B cell (primary cell): Measurements from ENCODE around the gene SRSF10. TPM values are rescaled to one million over a fixed set of nuclear protein-coding genes. Genes with fewer than 3 reads are reported as not detected.

ENCODE experiments used
- ATAC-seq: fragments of 200-7000 bp; cut with Tn5 transposase; one replicate; pipeline ENCODE4 v1.10.0; 2021; ENCODE audit warnings: low read depth, mild to moderate bottlenecking, moderate number of reproducible peaks, moderate library complexity
- CTCF ChIA-PET: fragments of 350-600 bp; sonication (Branson Sonifier 250); formaldehyde crosslinking; loops from one replicate; lab custom pipeline; 2021; ENCODE audit warnings: antibody characterized with exemption, inconsistent platforms; lab: Charles Lee
- POLR2A ChIA-PET: fragments of 350-600 bp; sonication (Branson Sonifier 250); formaldehyde crosslinking; loops from one replicate; lab custom pipeline; 2021; ENCODE audit warnings: antibody characterized with exemption; lab: Charles Lee
- DNase-seq: peaks from one replicate; pipeline ENCODE4 v3.0.0; 2013
- H2AFZ ChIP-seq: 2 replicates; pipeline ENCODE4 v1.6.1; 2012; ENCODE audit warnings: mild to moderate bottlenecking, low read depth, low read length; ENCODE audit not compliant: insufficient read depth, poor library complexity, severe bottlenecking
- H3K27ac ChIP-seq, 2 donors: 1 replicate in 1 of 2; 2 replicates in 1 of 2; pipeline ENCODE4 v1.5.1; 2012 to 2013; ENCODE audit warnings: low read length in 2 of 2, mild to moderate bottlenecking in 2 of 2, moderate library complexity in 1 of 2
- H3K27me3 ChIP-seq, 4 experiments: fragments of 200-600 bp in 1 of 4; sonication (generic) in 1 of 4; replicated peaks in 1 of 4; 1 replicate in 2 of 4; 2 replicates in 2 of 4; pipeline versions ENCODE4 v1.6.1 to v1.7.0; 2013 to 2016; ENCODE audit warnings: low read length in 3 of 4, mild to moderate bottlenecking in 2 of 4, mixed read lengths in 1 of 4, moderate library complexity in 1 of 4; ENCODE audit not compliant: insufficient read depth in 4 of 4, control insufficient read depth in 3 of 4; ENCODE audit errors: control extremely low read depth in 1 of 4
- H3K36me3 ChIP-seq, 2 experiments: replicated peaks in 1 of 2; 1 replicate in 1 of 2; 2 replicates in 1 of 2; pipeline versions ENCODE4 v1.6.1 to v1.7.1; 2013; ENCODE audit warnings: low read length in 1 of 2; ENCODE audit not compliant: insufficient read depth in 2 of 2, control insufficient read depth in 1 of 2; ENCODE audit errors: control extremely low read depth in 1 of 2, extremely low read depth in 1 of 2
- H3K4me1 ChIP-seq, 2 donors: fragments of 200-600 bp in 1 of 2; sonication (generic) in 1 of 2; 1 replicate in 1 of 2; 2 replicates in 1 of 2; pipeline versions ENCODE4 v1.5.1 to v1.6.1; 2013 to 2017; ENCODE audit warnings: low read length in 2 of 2; ENCODE audit not compliant: control insufficient read depth in 2 of 2, insufficient read depth in 2 of 2
- H3K4me2 ChIP-seq: replicated peaks from 2 replicates; pipeline ENCODE3; 2012; ENCODE audit warnings: mild to moderate bottlenecking, low read depth, low read length; ENCODE audit not compliant: poor library complexity, severe bottlenecking
- H3K4me3 ChIP-seq, 5 experiments: fragments of 200-600 bp in 1 of 5; sonication (generic) in 1 of 5; 1 replicate in 3 of 5; 2 replicates in 2 of 5; pipeline versions ENCODE4 v1.5.1 to v1.7.0; 2011 to 2016; ENCODE audit warnings: low read length in 4 of 5, mild to moderate bottlenecking in 4 of 5, low read depth in 2 of 5, control low read depth in 1 of 5, moderate library complexity in 1 of 5; ENCODE audit not compliant: insufficient read depth in 1 of 5; ENCODE audit errors: control extremely low read depth in 1 of 5, extremely low read depth in 1 of 5
- H3K79me2 ChIP-seq: fragments of 200-600 bp; sonication (generic); one replicate; pipeline ENCODE4 v1.6.0; 2016; ENCODE audit warnings: low read length; ENCODE audit not compliant: control insufficient read depth, insufficient read depth
- H3K9ac ChIP-seq: fragments of 200-600 bp; sonication (generic); 2 replicates; pipeline ENCODE4 v1.6.1; 2017; ENCODE audit warnings: mild to moderate bottlenecking, low read length, moderate library complexity
- H3K9me3 ChIP-seq, 3 donors: one replicate each; pipeline versions ENCODE4 v1.6.1 to v1.7.1; 2013; ENCODE audit warnings: low read length in 2 of 3; ENCODE audit not compliant: control insufficient read depth in 2 of 3, insufficient read depth in 1 of 3; ENCODE audit errors: control extremely low read depth in 1 of 3
- H4K20me1 ChIP-seq: 2 replicates; pipeline ENCODE4 v1.6.0; 2012; ENCODE audit warnings: mild to moderate bottlenecking, low read length; ENCODE audit not compliant: insufficient read depth, control insufficient read depth, poor library complexity, severe bottlenecking
- H3K27ac Mint-ChIP-seq: one replicate; pipeline ENCODE4 v1.8.0; 2021; ENCODE audit warnings: mixed read lengths
- H3K27me3 Mint-ChIP-seq: one replicate; pipeline ENCODE4 v1.8.0; 2021; ENCODE audit warnings: mixed read lengths
- H3K4me1 Mint-ChIP-seq: one replicate; pipeline ENCODE4 v1.8.0; 2021; ENCODE audit warnings: mixed read lengths
- H3K4me3 Mint-ChIP-seq: one replicate; pipeline ENCODE4 v1.8.0; 2021; ENCODE audit warnings: mixed read lengths
- H3K9me3 Mint-ChIP-seq: one replicate; pipeline ENCODE4 v1.8.0; 2022; ENCODE audit warnings: mixed read lengths; ENCODE audit not compliant: insufficient read depth
- CTCF ChIP-seq: fragments of 200-600 bp; IDR thresholded peaks from one replicate; pipeline ENCODE4 v1.8.0; 2022; ENCODE audit warnings: antibody characterized with exemption, mild to moderate bottlenecking
- EZH2 ChIP-seq: IDR thresholded peaks from 2 replicates; pipeline ENCODE4 v1.6.1; 2012; ENCODE audit warnings: borderline replicate concordance, low read depth, mild to moderate bottlenecking, moderate library complexity, low read length; ENCODE audit not compliant: insufficient read depth, poor library complexity, severe bottlenecking
- WGBS: methylation state at CpG from one replicate; pipeline ENCODE4 v1.1.5; 2013; ENCODE audit warnings: missing lambda C conversion rate; ENCODE audit not compliant: insufficient coverage; 5-methylcytosine and 5-hydroxymethylcytosine counted together
- intact Hi-C: fragments of 100-400 bp; cut with micrococcal nuclease; formaldehyde crosslinking; loops from one replicate; pipeline ENCODE4 v1.10.0; 2022
- polyA plus RNA-seq: library from polyadenylated mRNA; depleted of rRNA; stranded (reverse); fragments of >200 nt; gene quantifications from 2 replicates; pipeline ENCODE4 v1.2.3, GENCODE V29; 2012
- total RNA-seq, 2 donors: library from RNA; stranded (reverse); fragments of 120-200 nt in 1 of 2; gene quantifications; 1 replicate in 1 of 2; 2 replicates in 1 of 2; pipeline versions ENCODE4 v1.2.3 to v1.2.4, GENCODE V29; 2013 to 2022

SRSF10 gene
- total and polyA plus RNA-seq, 2 donors (not counting 1 experiment from before 2014, with no cell fraction given): 98.6 to 213 TPM

GRCh38 chr1:23927097-23927496 lies 53.0 kb downstream of the SRSF10 start:
- Histone ChIP-seq H3K27me3 (no peaks in the 10 kb centered on the region), H3K4me2 (no peak overlapping the region), H3K9ac (no peak overlapping the region), H2AFZ (no peak overlapping the region), H3K4me1 (peaks cover 17 to 22% of the 10 kb centered on the region in 2 donors), H3K9me3 (no peaks in the 10 kb centered on the region), H3K79me2 (no peaks in the 10 kb centered on the region), H3K36me3 (no peaks in the 10 kb centered on the region), H3K4me3 (no peak overlapping the region), H4K20me1 (no peaks in the 10 kb centered on the region), H3K27ac (no peak overlapping the region)
- no peak overlapping the region for H3K4me3 Mint-ChIP-seq
- DNase-seq (no peak), ATAC-seq (no peak)
- H3K27ac Mint-ChIP-seq: no peak overlapping the region
- H3K4me1 Mint-ChIP-seq: peaks cover 23% of the 10 kb centered on the region
- H3K9me3 Mint-ChIP-seq: no peaks in the 10 kb centered on the region
- intact Hi-C loops: no loop called here
- no peak for TF ChIP-seq EZH2
- no peak for TF ChIP-seq CTCF
- ChIA-PET POLR2A (interaction anchor here (0.6 kb wide), 2 partner anchors 12 to 25 kb away, joined by 3 to 4 read pairs; no protein-coding TSS in a partner anchor), CTCF (interaction anchor here (1.8 to 6.3 kb wide), 2 partner anchors 10 to 14 kb away, joined by 5 to 55 read pairs; partner anchors contain the start of gene CNR2)
- 93% methylated on average over 1 of the region's 1 CpG for WGBS
- no peaks in the 10 kb centered on the region for H3K27me3 Mint-ChIP-seq

GRCh38 chr1:23925279-23925678 lies 54.8 kb downstream of the SRSF10 start:
- H3K4me1 Mint-ChIP-seq: peaks cover 13% of the 10 kb centered on the region
- no peak overlapping the region for H3K4me2 ChIP-seq
- no peaks in the 10 kb centered on the region for H3K27me3 Mint-ChIP-seq
- H3K27ac Mint-ChIP-seq: no peak overlapping the region
- no peaks in the 10 kb centered on the region for H3K27me3 ChIP-seq
- no CpG with 5 or more reads among the region's 3 CpGs for WGBS
- H3K4me1 ChIP-seq: peaks cover 6 to 12% of the 10 kb centered on the region in 2 donors
- H3K9ac ChIP-seq: no peak overlapping the region
- no peak overlapping the region for H3K27ac ChIP-seq
- no peak for ATAC-seq
- ChIA-PET CTCF (interaction anchor here (0.9 to 1.7 kb wide), 2 partner anchors 9 to 115 kb away, joined by 5 read pairs; no protein-coding TSS in a partner anchor), POLR2A (no interaction called here)
- H2AFZ ChIP-seq: no peak overlapping the region
- no peak overlapping the region for H3K4me3 ChIP-seq
- no peaks in the 10 kb centered on the region for H3K79me2 ChIP-seq
- intact Hi-C loops: no loop called here
- H3K36me3 ChIP-seq: no peaks in the 10 kb centered on the region
- H3K9me3 ChIP-seq: no peaks in the 10 kb centered on the region
- DNase-seq: no peak
- TF ChIP-seq EZH2 (no peak), CTCF (no peak)
- no peak overlapping the region for H3K4me3 Mint-ChIP-seq
- no peaks in the 10 kb centered on the region for H3K9me3 Mint-ChIP-seq
- H4K20me1 ChIP-seq: no peaks in the 10 kb centered on the region
